SJSA1 (cell line): Measurements from ENCODE around the gene ULK4. TPM values are rescaled to one million over a fixed set of nuclear protein-coding genes. Genes with fewer than 3 reads are reported as not detected.
"Not testable (repeated sequence)": the region's sequence is repeated elsewhere in the genome, so short reads cannot be mapped to it uniquely, and the experiment has no call there.

Experiments used
- DNase-seq, 2 experiments: peaks; one replicate each; pipeline ENCODE4 v3.0.0-alpha.2; 2015 to 2020; ENCODE audit warnings: low spot score in 2 of 2, low read depth in 1 of 2
- H3K27ac ChIP-seq: fragments of 250-450 bp; sonication (Bioruptor Pico); 2 replicates; pipeline ENCODE4 v1.5.1; 2020; ENCODE audit warnings: mild to moderate bottlenecking, moderate library complexity
- H3K27me3 ChIP-seq: fragments of 250-450 bp; sonication (Bioruptor Pico); replicated peaks from 2 replicates; pipeline ENCODE4 v1.5.1; 2020; ENCODE audit warnings: mild to moderate bottlenecking, moderate library complexity
- H3K36me3 ChIP-seq: fragments of 250-450 bp; sonication (Bioruptor Pico); 2 replicates; pipeline ENCODE4 v1.5.1; 2020; ENCODE audit warnings: mild to moderate bottlenecking
- H3K4me1 ChIP-seq: fragments of 250-450 bp; sonication (Bioruptor Pico); replicated peaks from 2 replicates; pipeline ENCODE4 v1.6.1; 2021; ENCODE audit warnings: mild to moderate bottlenecking
- H3K4me3 ChIP-seq: fragments of 250-450 bp; sonication (Bioruptor Pico); 2 replicates; pipeline ENCODE4 v1.5.1; 2020; ENCODE audit warnings: mild to moderate bottlenecking
- H3K9me3 ChIP-seq: fragments of 250-450 bp; sonication (Bioruptor Pico); replicated peaks from 2 replicates; pipeline ENCODE4 v1.5.1; 2020; ENCODE audit warnings: mild to moderate bottlenecking
- total RNA-seq: library from RNA; depleted of rRNA; stranded (reverse); fragments of >200 nt; shearing (Covaris generic); gene quantifications from 2 replicates; pipeline ENCODE4 v1.2.3, GENCODE V29; 2014

Gene ULK4
- total RNA-seq, 1 experiment from 2014 or later = 10.9 TPM

DNA sequence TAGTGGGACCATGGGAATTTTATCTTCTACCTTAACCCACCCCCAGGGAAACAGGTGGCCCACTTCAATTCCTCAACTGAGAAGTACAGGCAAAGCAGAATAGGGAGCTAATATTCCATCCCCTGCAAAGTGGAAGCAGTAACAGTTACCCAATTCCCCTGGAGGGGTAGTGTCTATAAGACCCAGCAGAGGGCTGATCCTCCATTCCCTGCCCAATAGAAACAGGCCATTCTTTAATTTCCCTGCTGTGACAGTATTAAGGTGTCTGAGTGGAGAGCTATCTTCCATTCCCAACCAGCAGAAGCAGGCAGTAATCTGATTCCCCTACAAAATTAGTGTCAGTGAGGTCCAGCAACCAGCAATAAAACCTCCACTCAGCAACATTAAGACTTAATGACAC is 219.8 kb downstream of the ULK4 start:
- Histone ChIP-seq H3K27me3 (no peaks in the 10 kb centered on the region), H3K4me3 (no peak overlapping the region), H3K27ac (no peak overlapping the region), H3K4me1 (no peaks in the 10 kb centered on the region), H3K9me3 (no peaks in the 10 kb centered on the region), H3K36me3 (no peaks in the 10 kb centered on the region)
- no peak for DNase-seq

DNA sequence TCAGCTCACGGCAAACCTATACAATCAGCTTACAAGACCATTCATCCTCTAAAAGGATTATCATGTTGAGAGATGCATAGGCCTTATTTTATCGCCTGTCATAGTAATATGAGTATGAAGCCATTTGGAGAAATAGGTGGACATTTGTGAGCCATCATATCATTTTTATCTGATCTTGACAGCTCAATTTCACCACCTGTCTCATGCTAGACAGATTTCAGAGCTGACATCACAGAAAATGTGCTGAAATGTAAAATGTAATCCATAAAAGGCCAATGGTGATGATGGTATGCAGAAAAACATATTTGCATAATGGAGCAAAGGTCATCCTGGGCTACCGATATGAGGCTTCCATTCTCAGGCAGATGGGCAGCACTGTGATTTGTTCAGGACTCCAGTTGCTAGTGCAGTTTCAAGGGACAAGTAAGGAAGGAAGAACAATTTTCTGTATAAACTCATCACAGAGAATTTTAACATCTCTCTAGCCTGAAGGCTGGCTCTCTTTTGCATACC is 221.5 kb downstream of the ULK4 start:
- Histone ChIP-seq H3K4me1 (no peaks in the 10 kb centered on the region), H3K27me3 (no peaks in the 10 kb centered on the region), H3K27ac (no peak overlapping the region), H3K9me3 (no peaks in the 10 kb centered on the region), H3K4me3 (no peak overlapping the region), H3K36me3 (no peaks in the 10 kb centered on the region)
- no peak for DNase-seq

DNA sequence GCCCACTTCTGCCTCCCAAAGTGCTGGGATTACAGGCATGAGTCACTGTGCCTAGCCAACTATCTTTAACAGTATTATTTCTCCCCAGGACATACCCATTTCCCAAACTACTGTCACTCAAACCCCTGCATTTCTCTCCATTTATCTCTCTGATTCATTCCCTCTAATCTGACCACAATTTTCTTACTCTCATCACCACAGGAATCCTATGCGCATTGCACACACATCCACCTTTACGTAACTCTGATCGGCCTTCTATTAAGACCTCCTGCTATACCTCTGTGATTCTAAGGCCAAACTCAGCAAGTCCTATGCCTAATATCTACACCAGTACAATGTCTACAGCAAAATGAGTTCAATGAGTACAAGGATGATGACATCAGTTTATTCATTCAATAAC is 235.0 kb downstream of the ULK4 start:
- Histone ChIP-seq H3K27ac (no peak overlapping the region), H3K27me3 (no peaks in the 10 kb centered on the region), H3K4me1 (no peaks in the 10 kb centered on the region), H3K9me3 (no peaks in the 10 kb centered on the region), H3K4me3 (no peak overlapping the region), H3K36me3 (no peaks in the 10 kb centered on the region)
- no peak for DNase-seq

DNA sequence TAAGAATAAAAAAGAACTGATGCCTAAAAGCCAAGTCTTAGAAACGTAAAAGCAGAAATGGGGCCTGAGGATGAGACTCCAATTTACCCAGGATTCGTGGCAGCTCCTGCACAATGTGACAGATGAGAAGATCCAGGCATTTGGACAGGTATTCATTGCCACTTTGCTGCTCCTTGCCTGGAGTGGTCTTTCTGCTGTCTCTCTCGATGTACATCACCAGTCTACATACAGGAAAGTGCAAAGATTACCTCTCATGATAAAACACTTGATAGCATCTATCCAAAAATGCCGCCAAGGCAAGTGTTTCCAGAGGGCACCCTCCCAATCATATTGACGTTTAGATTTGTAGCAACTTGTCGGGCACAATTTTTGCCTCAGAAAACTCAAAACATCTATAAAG is 244.3 kb downstream of the ULK4 start:
- H3K36me3 ChIP-seq = no peaks in the 10 kb centered on the region
- no peaks in the 10 kb centered on the region for H3K4me1 ChIP-seq
- no peak overlapping the region for H3K4me3 ChIP-seq
- no peak for DNase-seq
- H3K9me3 ChIP-seq = no peaks in the 10 kb centered on the region
- H3K27me3 ChIP-seq = no peaks in the 10 kb centered on the region
- H3K27ac ChIP-seq = no peak overlapping the region

DNA sequence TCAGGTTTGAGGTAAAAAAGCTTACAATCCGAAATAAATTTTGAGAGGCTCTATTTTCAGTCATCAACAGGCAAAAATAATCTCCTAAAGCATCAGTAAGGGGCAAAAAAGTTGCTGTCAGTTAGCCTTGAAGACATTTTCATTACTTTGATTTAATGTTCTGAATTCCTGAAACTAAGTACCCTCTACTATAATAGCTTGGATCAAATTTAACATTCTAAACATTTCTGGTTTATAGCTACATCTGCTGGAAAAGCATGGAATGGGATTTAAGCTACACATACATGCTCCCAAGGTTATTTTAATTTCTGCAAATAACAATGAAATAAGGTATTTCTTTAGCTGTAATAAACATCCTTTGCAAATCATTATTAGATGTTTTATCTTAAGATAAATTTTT is 245.4 kb downstream of the ULK4 start:
- Histone ChIP-seq H3K4me3 (no peak overlapping the region), H3K9me3 (no peaks in the 10 kb centered on the region), H3K36me3 (no peaks in the 10 kb centered on the region), H3K27ac (no peak overlapping the region), H3K27me3 (no peaks in the 10 kb centered on the region), H3K4me1 (peaks cover 7% of the 10 kb centered on the region)
- DNase-seq = peak in 1 of 2 experiments; percentile 13

DNA sequence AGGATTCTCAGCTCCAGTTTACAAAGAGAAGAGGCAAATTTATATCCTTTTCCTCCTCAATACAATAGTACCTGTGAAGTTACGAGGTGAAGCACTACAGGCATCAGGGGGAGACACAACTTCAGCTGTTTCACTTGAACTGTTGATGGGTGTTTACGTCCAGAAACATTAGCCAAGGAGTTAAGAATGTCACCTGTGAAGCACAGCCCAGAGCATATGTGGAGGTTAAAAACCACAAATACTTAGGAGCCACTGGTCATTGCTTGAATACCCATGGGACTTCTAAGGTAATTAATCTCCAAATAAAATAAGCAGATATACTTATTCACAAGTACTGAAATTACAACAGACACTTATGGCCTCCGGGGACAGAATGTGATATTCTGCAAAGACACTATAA is 246.5 kb downstream of the ULK4 start:
- Histone ChIP-seq H3K27ac (no peak overlapping the region), H3K4me1 (peaks cover 15% of the 10 kb centered on the region), H3K36me3 (no peaks in the 10 kb centered on the region), H3K9me3 (no peaks in the 10 kb centered on the region), H3K4me3 (no peak overlapping the region), H3K27me3 (no peaks in the 10 kb centered on the region)
- no peak for DNase-seq

DNA sequence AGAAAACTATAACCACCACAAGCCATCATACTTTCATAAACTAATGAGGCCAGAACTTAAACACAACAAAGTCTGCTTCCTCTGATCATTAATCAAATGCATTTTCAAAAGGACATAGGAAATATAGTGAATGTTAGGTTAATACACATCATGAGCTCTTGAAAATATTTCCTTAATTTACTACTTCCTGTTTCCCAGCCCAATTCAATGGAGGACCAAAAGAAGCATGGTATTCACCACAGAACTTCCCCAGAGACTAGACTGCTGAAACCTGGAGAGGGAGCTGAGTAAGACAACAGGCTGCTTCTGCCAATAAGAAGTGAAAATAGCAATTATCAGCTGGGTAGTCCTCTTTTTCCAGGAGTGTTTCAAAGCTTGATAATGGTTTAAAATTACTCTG is 250.3 kb downstream of the ULK4 start:
- peak in 1 of 2 experiments; percentile 50 for DNase-seq
- H3K9me3 ChIP-seq = no peaks in the 10 kb centered on the region
- H3K27me3 ChIP-seq = no peaks in the 10 kb centered on the region
- peak overlapping the region; percentile 83 for H3K27ac ChIP-seq
- H3K4me1 ChIP-seq = peaks cover 18% of the 10 kb centered on the region
- no peaks in the 10 kb centered on the region for H3K36me3 ChIP-seq
- H3K4me3 ChIP-seq = no peak overlapping the region

DNA sequence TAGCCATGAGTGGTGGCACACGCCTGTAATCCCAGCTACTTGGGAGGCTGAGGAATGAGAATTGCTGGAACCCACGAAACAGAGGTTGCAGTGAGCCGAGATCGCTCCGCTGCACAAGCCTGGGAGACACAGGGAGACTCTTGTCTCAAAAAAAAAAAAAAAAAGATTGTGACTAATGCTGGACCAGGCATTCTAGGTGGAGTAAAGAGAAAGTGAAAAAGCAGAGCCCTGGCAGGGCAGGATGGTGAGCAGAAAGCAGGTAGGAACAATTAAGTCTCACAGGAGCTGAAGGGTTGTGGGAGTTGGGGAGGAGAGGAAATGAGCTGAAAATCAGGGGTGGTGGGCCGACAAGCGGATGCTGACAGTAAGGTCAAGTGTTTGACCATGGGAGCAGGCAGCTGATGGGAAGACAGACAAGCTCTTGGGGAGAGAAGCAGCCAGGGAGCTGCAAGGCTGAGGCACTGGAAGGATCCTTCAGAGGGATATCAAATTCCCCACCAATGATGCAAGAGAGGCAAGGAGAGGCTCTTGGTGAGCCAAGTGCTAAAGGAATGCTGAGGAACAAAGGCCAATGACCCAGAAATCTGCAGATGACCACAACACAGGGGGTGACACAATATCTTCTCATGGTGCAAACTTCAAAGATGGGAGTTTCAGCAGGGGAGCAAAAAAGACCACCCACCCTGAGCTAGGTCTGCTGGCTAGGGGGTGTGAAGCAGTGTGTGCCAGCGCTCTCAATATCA is 251.1 kb downstream of the ULK4 start:
- peak overlapping the region; percentile 6; the same call in 1 of the 2 replicates for H3K4me3 ChIP-seq
- peak; percentile 77 to 88 for DNase-seq
- peaks cover 18% of the 10 kb centered on the region for H3K4me1 ChIP-seq
- H3K9me3 ChIP-seq = no peaks in the 10 kb centered on the region
- H3K27ac ChIP-seq = peak overlapping the region; percentile 83
- H3K36me3 ChIP-seq = no peaks in the 10 kb centered on the region
- H3K27me3 ChIP-seq = no peaks in the 10 kb centered on the region

DNA sequence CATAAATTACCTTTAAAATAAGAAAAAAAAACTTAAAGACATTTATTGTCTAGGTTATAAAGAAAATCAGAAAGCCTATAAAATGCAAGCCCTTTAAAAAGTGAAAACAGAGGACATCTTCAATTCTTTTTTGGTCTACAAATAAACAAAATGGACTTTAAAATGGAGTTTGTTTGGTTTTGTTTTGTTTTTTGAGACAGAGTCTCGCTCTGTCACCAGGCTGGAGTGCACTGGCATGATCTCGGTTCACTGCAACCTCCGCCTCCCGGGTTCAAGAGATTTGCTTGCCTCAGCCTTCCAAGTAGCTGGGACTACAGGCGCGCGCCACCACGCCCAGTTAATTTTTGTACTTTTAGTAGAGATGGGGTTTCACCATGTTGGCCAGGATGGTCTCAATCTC is 252.7 kb downstream of the ULK4 start:
- peaks cover 18% of the 10 kb centered on the region for H3K4me1 ChIP-seq
- not testable (repeated sequence) for H3K27ac ChIP-seq, H3K27me3 ChIP-seq, H3K4me3 ChIP-seq, H3K36me3 ChIP-seq, H3K9me3 ChIP-seq, DNase-seq

DNA sequence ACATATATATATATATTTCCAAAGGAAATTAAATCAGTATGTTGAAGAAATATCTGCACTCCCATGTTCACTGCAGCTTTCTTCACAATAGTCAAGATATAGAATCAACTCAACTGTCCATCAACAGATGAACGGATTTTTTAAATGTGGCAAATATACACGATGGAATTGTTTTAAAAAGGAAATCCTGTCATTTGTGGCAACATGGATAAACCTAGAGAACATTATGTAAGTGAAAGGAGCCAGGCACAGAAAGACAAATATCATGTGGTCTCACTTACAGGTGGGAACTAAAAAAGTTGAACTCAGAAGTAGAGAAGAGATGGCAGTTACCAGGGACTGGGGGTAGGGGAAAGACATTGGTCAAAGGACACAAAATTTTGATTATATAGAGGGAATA is 253.7 kb downstream of the ULK4 start:
- no peak overlapping the region for H3K4me3 ChIP-seq
- H3K27ac ChIP-seq = no peak overlapping the region
- no peak for DNase-seq
- H3K4me1 ChIP-seq = peaks cover 18% of the 10 kb centered on the region
- H3K27me3 ChIP-seq = no peaks in the 10 kb centered on the region
- no peaks in the 10 kb centered on the region for H3K9me3 ChIP-seq
- H3K36me3 ChIP-seq = no peaks in the 10 kb centered on the region

DNA sequence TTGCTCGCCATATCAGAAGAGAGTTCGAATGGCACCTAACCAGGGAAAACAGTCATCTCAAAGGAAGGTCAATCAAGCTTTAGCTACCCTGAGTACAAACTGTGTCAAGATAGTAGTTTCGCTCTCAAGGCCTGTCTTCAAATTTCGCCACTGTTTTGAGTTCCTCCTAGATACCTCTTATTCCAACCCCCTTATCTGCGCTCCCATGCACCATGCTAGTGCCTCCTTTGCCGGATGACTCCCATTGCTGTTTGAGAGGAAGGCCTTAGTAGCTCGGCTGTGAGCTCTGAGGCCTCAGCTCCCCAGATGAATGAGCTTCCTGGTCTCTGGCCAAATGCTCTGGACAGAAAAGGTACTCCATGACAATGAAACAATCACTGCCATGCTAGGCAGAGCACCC is 256.0 kb downstream of the ULK4 start:
- H3K36me3 ChIP-seq = no peaks in the 10 kb centered on the region
- no peaks in the 10 kb centered on the region for H3K27me3 ChIP-seq
- DNase-seq = no peak
- peaks cover 7% of the 10 kb centered on the region for H3K4me1 ChIP-seq
- H3K9me3 ChIP-seq = no peaks in the 10 kb centered on the region
- no peak overlapping the region for H3K27ac ChIP-seq
- H3K4me3 ChIP-seq = no peak overlapping the region

DNA sequence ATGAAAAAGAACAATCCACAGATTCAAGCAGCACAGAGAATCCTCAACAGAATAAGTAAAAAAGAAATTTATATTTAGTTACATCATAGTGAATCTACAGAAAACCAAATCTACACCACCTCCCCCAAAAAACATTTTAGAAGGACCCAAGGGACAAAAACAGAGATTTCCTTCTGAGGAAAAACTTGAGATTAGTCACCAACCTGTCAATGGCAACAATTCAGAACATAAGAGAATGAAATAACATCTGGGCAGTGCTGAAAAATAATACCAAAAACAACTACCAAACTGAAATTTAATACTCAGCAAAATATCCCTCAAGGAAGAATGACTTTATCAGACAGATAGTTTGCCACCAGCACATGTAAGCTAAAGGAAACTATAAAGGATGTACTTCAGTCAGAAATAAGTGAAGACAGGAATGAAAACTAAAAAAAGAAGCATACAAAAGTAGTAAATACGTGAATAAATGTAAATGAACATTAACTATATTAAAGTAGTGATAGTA is 260.7 kb downstream of the ULK4 start:
- Histone ChIP-seq H3K4me3 (no peak overlapping the region), H3K27me3 (no peaks in the 10 kb centered on the region), H3K9me3 (no peaks in the 10 kb centered on the region), H3K27ac (no peak overlapping the region), H3K36me3 (no peaks in the 10 kb centered on the region), H3K4me1 (no peaks in the 10 kb centered on the region)
- DNase-seq = no peak

DNA sequence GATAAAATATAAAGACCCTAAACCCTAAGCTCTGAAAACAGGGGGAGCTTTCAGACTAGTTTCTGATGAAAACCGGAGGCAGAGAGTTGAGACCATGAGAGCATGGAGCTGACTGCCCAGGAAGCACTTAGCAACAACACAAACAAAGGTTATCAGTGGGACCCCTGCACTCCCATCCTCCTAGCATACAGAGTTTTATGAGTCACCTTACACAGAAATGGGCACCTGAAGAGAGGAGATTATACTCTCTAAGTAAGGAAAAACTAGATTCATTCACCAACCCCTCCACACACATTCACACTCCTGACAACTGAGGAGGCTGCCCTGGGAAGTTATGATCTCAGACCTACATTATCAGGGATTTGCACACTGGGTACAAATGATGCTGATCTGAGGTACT is 261.7 kb downstream of the ULK4 start:
- Histone ChIP-seq H3K36me3 (no peaks in the 10 kb centered on the region), H3K27me3 (no peaks in the 10 kb centered on the region), H3K4me3 (no peak overlapping the region), H3K9me3 (no peaks in the 10 kb centered on the region), H3K4me1 (no peaks in the 10 kb centered on the region), H3K27ac (no peak overlapping the region)
- no peak for DNase-seq

DNA sequence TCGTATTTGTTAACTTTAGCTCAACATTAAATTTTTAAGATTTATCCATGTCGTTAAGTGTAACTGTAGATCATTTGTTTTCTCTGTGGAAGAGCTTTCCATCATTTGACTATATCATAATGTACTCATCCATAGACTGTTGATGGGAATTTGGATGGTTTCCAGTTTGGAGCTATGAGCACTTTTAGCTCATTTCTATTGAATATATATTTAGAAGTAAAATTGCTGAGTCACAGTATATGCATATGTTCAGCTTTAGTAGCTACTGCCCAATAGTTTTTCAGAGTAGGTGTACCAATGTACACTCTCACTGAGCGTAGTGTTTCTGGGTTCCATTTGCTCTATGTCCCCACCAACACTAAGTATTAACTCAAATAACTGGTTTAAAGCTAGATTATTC is 263.0 kb downstream of the ULK4 start:
- DNase-seq = no peak
- peaks cover 2% of the 10 kb centered on the region for H3K4me1 ChIP-seq
- no peaks in the 10 kb centered on the region for H3K27me3 ChIP-seq
- H3K9me3 ChIP-seq = no peaks in the 10 kb centered on the region
- H3K4me3 ChIP-seq = no peak overlapping the region
- no peak overlapping the region for H3K27ac ChIP-seq
- H3K36me3 ChIP-seq = no peaks in the 10 kb centered on the region

DNA sequence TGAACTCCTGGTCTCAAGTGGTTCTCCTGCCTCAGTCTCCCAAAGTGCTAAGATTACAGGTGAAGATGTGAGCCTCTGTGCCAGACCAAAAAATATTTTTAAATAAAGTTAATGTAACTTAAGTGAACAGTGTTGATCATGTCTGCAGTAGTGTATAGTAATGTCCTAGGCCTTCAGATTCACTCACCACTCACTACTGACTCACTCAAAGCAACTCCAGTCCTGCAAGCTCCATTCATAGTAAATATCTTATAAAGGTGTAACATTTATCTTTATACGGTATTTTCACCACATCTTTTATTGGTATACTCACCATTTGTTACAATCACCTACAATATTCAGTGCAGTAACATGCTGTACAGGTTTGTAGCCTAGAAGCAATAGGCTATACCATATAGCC is 264.2 kb downstream of the ULK4 start:
- no peak for DNase-seq
- no peaks in the 10 kb centered on the region for H3K36me3 ChIP-seq
- H3K9me3 ChIP-seq = no peaks in the 10 kb centered on the region
- no peak overlapping the region for H3K4me3 ChIP-seq
- no peaks in the 10 kb centered on the region for H3K27me3 ChIP-seq
- peaks cover 6% of the 10 kb centered on the region for H3K4me1 ChIP-seq
- H3K27ac ChIP-seq = no peak overlapping the region
